ENCODE data around the gene AGPS.

Gene AGPS

GRCh38 chr2:177542396-177542795 lies 149.8 kb downstream of the AGPS start:
- H3F3A ChIP-seq (ENCODE audit: control insufficient read depth, insufficient read depth), result no peaks in the 10 kb centered on the region
- H3K36me3 ChIP-seq (ENCODE audit: control insufficient read depth, low read length), result no peaks in the 10 kb centered on the region
- H3K9me2 ChIP-seq (replicated peaks; ENCODE audit: control insufficient read depth, low read length), result no peaks in the 10 kb centered on the region
- H4K20me1 ChIP-seq (ENCODE audit: control insufficient read depth, insufficient read depth, low read depth, low read length), result no peaks in the 10 kb centered on the region
- H3K4me1 ChIP-seq (ENCODE audit: control insufficient read depth, low read length), result no peaks in the 10 kb centered on the region
- H3K27ac ChIP-seq (ENCODE audit: low read depth, low read length), result no peak overlapping the region
- H3K9me3 ChIP-seq (ENCODE audit: control insufficient read depth, insufficient read depth, low read length), result no peaks in the 10 kb centered on the region
- TF ChIP-seq EZH2phosphoT487 (IDR thresholded peaks at IDR 0.05; ENCODE audit: borderline replicate concordance, low read length), result no peak
- no peak for TF ChIP-seq CTCF (IDR thresholded peaks at IDR 0.05; ENCODE audit: low read depth, low read length, poor library complexity, severe bottlenecking)
- no peaks in the 10 kb centered on the region for H3K27me3 ChIP-seq (ENCODE audit: control insufficient read depth, low read length)
- H3K79me2 ChIP-seq (ENCODE audit: control insufficient read depth, low read length), result no peaks in the 10 kb centered on the region
- no peak overlapping the region for H3K4me2 ChIP-seq (ENCODE audit: low read length)
- H3K4me3 ChIP-seq (ENCODE audit: low read length), result no peak overlapping the region

DNA sequence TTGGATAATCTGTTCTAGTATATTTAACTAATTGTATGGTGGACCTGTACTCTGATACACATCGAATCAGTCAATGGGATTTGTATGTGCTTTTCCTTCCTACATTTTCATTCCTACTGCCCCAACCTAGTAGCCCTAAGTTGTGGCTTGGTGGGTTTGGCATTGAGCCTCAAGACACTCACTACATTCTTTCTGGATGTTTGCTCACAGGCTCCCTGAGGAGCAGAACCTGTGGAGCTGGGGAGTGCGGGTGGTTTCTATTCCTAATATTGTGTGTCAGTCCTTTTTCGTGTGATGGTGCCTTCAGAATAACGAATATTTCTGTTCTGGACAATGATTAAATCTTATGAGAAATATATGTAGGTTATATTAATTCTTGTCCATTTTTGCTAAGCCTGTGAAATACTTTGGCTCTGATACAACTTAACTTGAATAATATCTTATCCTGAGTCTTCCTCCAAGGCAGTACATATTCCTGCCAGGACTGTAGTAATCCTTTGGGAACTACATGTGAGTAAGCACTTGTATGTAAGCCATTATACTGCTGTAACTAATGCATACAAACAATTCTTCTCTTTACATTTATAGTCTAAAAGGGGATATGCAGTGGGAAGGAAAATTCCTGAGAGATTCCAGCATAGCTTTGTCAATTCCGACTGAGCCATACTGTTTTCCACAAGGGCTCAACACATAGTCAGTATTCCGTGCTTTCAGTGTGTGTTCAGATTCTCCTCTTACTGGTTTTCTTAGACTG lies 150.6 kb downstream of the AGPS start:
- Histone ChIP-seq H3F3A (ENCODE audit: control insufficient read depth, insufficient read depth) (no peaks in the 10 kb centered on the region), H3K4me1 (ENCODE audit: control insufficient read depth, low read length) (no peaks in the 10 kb centered on the region), H3K9me2 (replicated peaks; ENCODE audit: control insufficient read depth, low read length) (no peaks in the 10 kb centered on the region), H4K20me1 (ENCODE audit: control insufficient read depth, insufficient read depth, low read depth, low read length) (no peaks in the 10 kb centered on the region), H3K9me3 (ENCODE audit: control insufficient read depth, insufficient read depth, low read length) (no peaks in the 10 kb centered on the region), H3K4me2 (ENCODE audit: low read length) (no peak overlapping the region), H3K27me3 (ENCODE audit: control insufficient read depth, low read length) (no peaks in the 10 kb centered on the region), H3K27ac (ENCODE audit: low read depth, low read length) (no peak overlapping the region), H3K79me2 (ENCODE audit: control insufficient read depth, low read length) (no peaks in the 10 kb centered on the region), H3K36me3 (ENCODE audit: control insufficient read depth, low read length) (no peaks in the 10 kb centered on the region), H3K4me3 (ENCODE audit: low read length) (no peak overlapping the region)
- TF ChIP-seq CTCF (IDR thresholded peaks at IDR 0.05; ENCODE audit: low read depth, low read length, poor library complexity, severe bottlenecking) (no peak), EZH2phosphoT487 (IDR thresholded peaks at IDR 0.05; ENCODE audit: borderline replicate concordance, low read length) (no peak)

GRCh38 chr2:177545143-177545542 lies 152.6 kb downstream of the AGPS start:
- Histone ChIP-seq H3K9me2 (replicated peaks; ENCODE audit: control insufficient read depth, low read length) (no peaks in the 10 kb centered on the region), H3K4me2 (ENCODE audit: low read length) (no peak overlapping the region), H3K27me3 (ENCODE audit: control insufficient read depth, low read length) (no peaks in the 10 kb centered on the region), H4K20me1 (ENCODE audit: control insufficient read depth, insufficient read depth, low read depth, low read length) (no peaks in the 10 kb centered on the region), H3K4me1 (ENCODE audit: control insufficient read depth, low read length) (no peaks in the 10 kb centered on the region), H3K4me3 (ENCODE audit: low read length) (no peak overlapping the region), H3K9me3 (ENCODE audit: control insufficient read depth, insufficient read depth, low read length) (no peaks in the 10 kb centered on the region), H3K79me2 (ENCODE audit: control insufficient read depth, low read length) (no peaks in the 10 kb centered on the region), H3F3A (ENCODE audit: control insufficient read depth, insufficient read depth) (no peaks in the 10 kb centered on the region), H3K36me3 (ENCODE audit: control insufficient read depth, low read length) (no peaks in the 10 kb centered on the region), H3K27ac (ENCODE audit: low read depth, low read length) (no peak overlapping the region)
- TF ChIP-seq EZH2phosphoT487 (IDR thresholded peaks at IDR 0.05; ENCODE audit: borderline replicate concordance, low read length) (no peak), CTCF (IDR thresholded peaks at IDR 0.05; ENCODE audit: low read depth, low read length, poor library complexity, severe bottlenecking) (no peak)
